A549 (cell line): Measurements from ENCODE around the gene UBTFL1. TPM values are rescaled to one million over a fixed set of nuclear protein-coding genes. Genes with fewer than 3 reads are reported as not detected.

ENCODE experiments used
- ATAC-seq, 2 experiments: fragments of 200-7000 bp in 1 of 2; fragments of >200 bp in 1 of 2; cut with Nextera tagmentation in 1 of 2; cut with Tn5 transposase in 1 of 2; 3 replicates each; pipeline versions ENCODE4 v1.8.0 to v1.9.1; 2018 to 2020; ENCODE audit warnings: mild to moderate bottlenecking in 1 of 2, moderate library complexity in 1 of 2
- CTCF ChIA-PET: fragments of 300-600 bp; sonication (Branson Sonifier 250); formaldehyde crosslinking; extraction: SDS; loops from one replicate; lab custom pipeline; 2021; ENCODE audit warnings: antibody characterized with exemption, inconsistent platforms; lab: Yijun Ruan, JAX
- POLR2A ChIA-PET: fragments of 350-600 bp; formaldehyde crosslinking; extraction: SDS; loops from one replicate; lab custom pipeline; 2021; ENCODE audit warnings: antibody characterized with exemption, inconsistent platforms; lab: Yijun Ruan, JAX
- DNase-seq, 2 experiments: peaks; one replicate each; pipeline versions ENCODE4 v3.0.0 to v3.0.0-alpha.2; 2011 to 2016; ENCODE audit warnings: low read depth in 1 of 2, low spot score in 1 of 2
- FAIRE-seq: peaks from 2 replicates; lab custom pipeline; 2011; peaks lifted over from hg19 to GRCh38; lab: Jason Lieb, UNC
- H3K27ac ChIP-seq, 2 experiments: fragments of >200 bp; sonication (Bioruptor Twin); formaldehyde crosslinking; 3 replicates each; pipeline ENCODE4 v1.5.1; 2016 to 2017
- H3K4me1 ChIP-seq: fragments of >200 bp; sonication (Bioruptor Twin); formaldehyde crosslinking; 3 replicates; pipeline ENCODE4 v1.6.1; 2016
- H3K4me2 ChIP-seq: fragments of >200 bp; sonication (Bioruptor Twin); formaldehyde crosslinking; 3 replicates; pipeline ENCODE4 v1.6.1; 2016
- H3K4me3 ChIP-seq: fragments of >200 bp; sonication (Bioruptor Twin); formaldehyde crosslinking; 3 replicates; pipeline ENCODE4 v1.5.1; 2016
- H3K9me3 ChIP-seq: fragments of >200 bp; sonication (Bioruptor Twin); formaldehyde crosslinking; 3 replicates; pipeline ENCODE4 v1.6.1; 2016
- CBX2 ChIP-seq: fragments of 200-600 bp; sonication (generic); IDR thresholded peaks from 2 replicates; pipeline ENCODE4 v1.6.1; 2016; ENCODE audit warnings: low read depth, mild to moderate bottlenecking, borderline replicate concordance
- CBX8 ChIP-seq: fragments of 200-600 bp; sonication (generic); IDR thresholded peaks from 2 replicates; pipeline ENCODE4 v1.6.1; 2016
- CHD2 ChIP-seq: fragments of 150-350 bp; IDR thresholded peaks from 2 replicates; pipeline ENCODE4 v1.6.1; 2014; ENCODE audit warnings: low read length; ENCODE audit not compliant: partially characterized antibody
- HDAC2 ChIP-seq: fragments of 200-600 bp; sonication (generic); IDR thresholded peaks from 2 replicates; pipeline ENCODE4 v1.6.1; 2016
- KDM1A ChIP-seq: fragments of 200-600 bp; sonication (generic); IDR thresholded peaks from 2 replicates; pipeline ENCODE4 v1.6.1; 2016; ENCODE audit warnings: low read depth, mild to moderate bottlenecking
- MAZ ChIP-seq: fragments of 150-350 bp; IDR thresholded peaks from 2 replicates; pipeline ENCODE4 v1.6.1; 2014; ENCODE audit warnings: antibody characterized with exemption, low read depth, low read length, borderline replicate concordance
- MYC ChIP-seq: IDR thresholded peaks from 2 replicates; pipeline ENCODE4 v1.6.1; 2012; ENCODE audit warnings: mild to moderate bottlenecking, inconsistent platforms, low read length, improper control_type of control experiment, borderline replicate concordance
- NR3C1 ChIP-seq: fragments of >200 bp; sonication (Bioruptor Twin); formaldehyde crosslinking; IDR thresholded peaks from 3 replicates; pipeline ENCODE4 v1.6.1; 2017
- POLR2AphosphoS2 ChIP-seq: conservative IDR thresholded peaks from 2 replicates; pipeline ENCODE4 v1.6.1; 2012; ENCODE audit warnings: low read length, improper control_type of control experiment, inconsistent platforms
- RAD21 ChIP-seq, 2 experiments: fragments of >200 bp in 1 of 2; sonication (Bioruptor Twin) in 1 of 2; formaldehyde crosslinking in 1 of 2; IDR thresholded peaks in 1 of 2; conservative IDR thresholded peaks in 1 of 2; 2 replicates in 1 of 2; 3 replicates in 1 of 2; pipeline ENCODE4 v1.6.1; 2012 to 2018; ENCODE audit warnings: inconsistent platforms in 1 of 2
- RNF2 ChIP-seq: fragments of 200-600 bp; sonication (generic); IDR thresholded peaks from 2 replicates; pipeline ENCODE4 v1.6.1; 2016; ENCODE audit warnings: low read depth, mild to moderate bottlenecking, antibody characterized with exemption, moderate library complexity, borderline replicate concordance
- SMC3 ChIP-seq: fragments of >200 bp; sonication (Bioruptor Twin); formaldehyde crosslinking; IDR thresholded peaks from 3 replicates; pipeline ENCODE4 v1.6.1; 2018; ENCODE audit warnings: inconsistent platforms
- SREBF2 ChIP-seq: fragments of 450-650 bp; IDR thresholded peaks from 2 replicates; pipeline ENCODE4 v1.6.1; 2014; ENCODE audit warnings: mild to moderate bottlenecking, moderate library complexity
- TFCP2L1 ChIP-seq: fragments of 250-450 bp; sonication (Bioruptor Pico); IDR thresholded peaks from 2 replicates; pipeline ENCODE4 v1.5.0; 2021; ENCODE audit warnings: mild to moderate bottlenecking
- ZSCAN20 ChIP-seq: fragments of 250-450 bp; sonication (Bioruptor Pico); IDR thresholded peaks from 2 replicates; pipeline ENCODE4 v1.8.0; 2022; ENCODE audit warnings: mild to moderate bottlenecking, moderate library complexity
- WGBS: methylation state at CpG from one replicate; pipeline ENCODE4 v1.1.6; 2017; ENCODE audit errors: missing lambda C conversion rate; 5-methylcytosine and 5-hydroxymethylcytosine counted together
- polyA plus RNA-seq, 4 experiments: library from polyadenylated mRNA; depleted of rRNA in 3 of 4; stranded (reverse); fragments of >200 nt; fragmentation: RNase III in 1 of 4; extraction: RNeasy Plus Mini Kit Qiagen cat#74134 plus additional on column Dnase treatment in 1 of 4; gene quantifications; 2 replicates in 3 of 4; 3 replicates in 1 of 4; pipeline ENCODE4 v1.2.3, GENCODE V29; 2011 to 2017
- TF ChIP-seq, protein P1 (sequence below): fragments of >200 bp; sonication (Bioruptor Twin); formaldehyde crosslinking; IDR thresholded peaks from 3 replicates; pipeline ENCODE4 v1.5.1; 2016
- TF ChIP-seq, protein P2 (sequence below): IDR thresholded peaks from 2 replicates; pipeline ENCODE4 v1.6.1; 2012; ENCODE audit warnings: low read depth, borderline replicate concordance
- TF ChIP-seq, protein P3 (sequence below): IDR thresholded peaks from 2 replicates; pipeline ENCODE4 v1.6.1; 2012
- TF ChIP-seq, protein P4 (sequence below): fragments of 200-600 bp; sonication (generic); IDR thresholded peaks from 2 replicates; pipeline ENCODE4 v1.6.1; 2016; ENCODE audit warnings: antibody characterized with exemption, mild to moderate bottlenecking, moderate library complexity

UBTFL1 gene
- polyA plus RNA-seq, 2 of the 4 experiments (the other 2 are of a cell fraction), result not detected

DNA sequence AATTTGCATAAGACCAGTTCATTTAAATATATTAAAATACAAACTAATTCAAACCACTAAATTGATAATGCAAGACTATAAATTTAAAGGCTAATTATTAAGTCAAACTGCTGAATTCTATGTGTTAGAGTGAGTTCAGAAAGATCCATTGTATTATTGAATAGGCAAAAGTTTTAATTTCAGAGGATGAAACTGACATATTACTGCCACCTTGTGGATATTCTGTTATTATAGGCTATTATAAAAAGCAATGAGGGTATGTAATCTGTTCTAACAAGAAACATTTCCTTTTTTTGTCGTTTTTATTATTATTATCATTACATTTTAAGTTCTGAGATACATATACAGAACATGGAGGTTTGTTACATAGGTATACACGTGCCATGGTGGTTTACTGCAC lies 27.8 kb downstream of the UBTFL1 start:
- H3K4me3 ChIP-seq, result no peak overlapping the region
- ATAC-seq, result no peak
- no peak overlapping the region for H3K4me2 ChIP-seq
- H3K4me1 ChIP-seq, result no peaks in the 10 kb centered on the region
- 2% methylated on average over 2 of the region's 2 CpGs for WGBS
- no peak for DNase-seq
- no peak overlapping the region for H3K27ac ChIP-seq
- POLR2A ChIA-PET, result no interaction called here
- TF ChIP-seq CHD2 (no peak), RAD21 (conservative IDR thresholded peaks at IDR 0.05 in 1 of 2, IDR thresholded peaks at IDR 0.05 in 1 of 2) (peak; percentile 46 to 49; a peak in 4 of 5 replicates), SMC3 (peak; percentile 44), KDM1A (no peak), MYC (no peak), MAZ (no peak), ZSCAN20 (CRISPR knock-in tag) (no peak), HDAC2 (no peak)
- TF ChIP-seq, protein P1, sequence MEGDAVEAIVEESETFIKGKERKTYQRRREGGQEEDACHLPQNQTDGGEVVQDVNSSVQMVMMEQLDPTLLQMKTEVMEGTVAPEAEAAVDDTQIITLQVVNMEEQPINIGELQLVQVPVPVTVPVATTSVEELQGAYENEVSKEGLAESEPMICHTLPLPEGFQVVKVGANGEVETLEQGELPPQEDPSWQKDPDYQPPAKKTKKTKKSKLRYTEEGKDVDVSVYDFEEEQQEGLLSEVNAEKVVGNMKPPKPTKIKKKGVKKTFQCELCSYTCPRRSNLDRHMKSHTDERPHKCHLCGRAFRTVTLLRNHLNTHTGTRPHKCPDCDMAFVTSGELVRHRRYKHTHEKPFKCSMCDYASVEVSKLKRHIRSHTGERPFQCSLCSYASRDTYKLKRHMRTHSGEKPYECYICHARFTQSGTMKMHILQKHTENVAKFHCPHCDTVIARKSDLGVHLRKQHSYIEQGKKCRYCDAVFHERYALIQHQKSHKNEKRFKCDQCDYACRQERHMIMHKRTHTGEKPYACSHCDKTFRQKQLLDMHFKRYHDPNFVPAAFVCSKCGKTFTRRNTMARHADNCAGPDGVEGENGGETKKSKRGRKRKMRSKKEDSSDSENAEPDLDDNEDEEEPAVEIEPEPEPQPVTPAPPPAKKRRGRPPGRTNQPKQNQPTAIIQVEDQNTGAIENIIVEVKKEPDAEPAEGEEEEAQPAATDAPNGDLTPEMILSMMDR, result peak; percentile 40; the same call in 2 of the 3 replicates
- TF ChIP-seq, protein P2, sequence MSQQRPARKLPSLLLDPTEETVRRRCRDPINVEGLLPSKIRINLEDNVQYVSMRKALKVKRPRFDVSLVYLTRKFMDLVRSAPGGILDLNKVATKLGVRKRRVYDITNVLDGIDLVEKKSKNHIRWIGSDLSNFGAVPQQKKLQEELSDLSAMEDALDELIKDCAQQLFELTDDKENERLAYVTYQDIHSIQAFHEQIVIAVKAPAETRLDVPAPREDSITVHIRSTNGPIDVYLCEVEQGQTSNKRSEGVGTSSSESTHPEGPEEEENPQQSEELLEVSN, result no peak
- TF ChIP-seq, protein P3, sequence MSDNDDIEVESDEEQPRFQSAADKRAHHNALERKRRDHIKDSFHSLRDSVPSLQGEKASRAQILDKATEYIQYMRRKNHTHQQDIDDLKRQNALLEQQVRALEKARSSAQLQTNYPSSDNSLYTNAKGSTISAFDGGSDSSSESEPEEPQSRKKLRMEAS, result no peak
- FAIRE-seq, result no peak
- CTCF ChIA-PET, result no interaction called here
- no peaks in the 10 kb centered on the region for H3K9me3 ChIP-seq

DNA sequence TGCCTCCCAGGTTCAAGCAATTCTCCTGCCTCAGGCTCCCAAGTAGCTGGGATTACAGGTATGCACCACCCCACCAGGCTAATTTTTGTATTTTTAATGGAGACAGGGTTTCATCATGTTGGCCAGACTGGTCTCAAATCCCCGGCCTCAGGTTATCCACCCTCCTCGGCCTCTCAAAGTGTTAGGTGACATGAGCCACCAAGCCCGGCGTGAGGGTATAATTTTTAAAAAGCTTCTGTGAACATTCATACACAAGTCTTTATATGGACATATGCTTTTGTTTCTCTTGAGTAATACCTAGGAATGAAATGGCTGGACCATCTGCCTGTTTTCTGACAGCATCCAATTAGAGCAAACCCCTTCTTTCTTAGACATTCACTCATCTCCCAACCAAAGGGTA lies 34.4 kb downstream of the UBTFL1 start:
- WGBS, result 62% methylated on average over 4 of the region's 4 CpGs
- ATAC-seq (no peak), DNase-seq (no peak), FAIRE-seq (no peak)
- CTCF ChIA-PET, result no interaction called here
- TF ChIP-seq CHD2, result no peak
- TF ChIP-seq NR3C1, result no peak
- no peak for TF ChIP-seq SREBF2
- TF ChIP-seq, protein P4, sequence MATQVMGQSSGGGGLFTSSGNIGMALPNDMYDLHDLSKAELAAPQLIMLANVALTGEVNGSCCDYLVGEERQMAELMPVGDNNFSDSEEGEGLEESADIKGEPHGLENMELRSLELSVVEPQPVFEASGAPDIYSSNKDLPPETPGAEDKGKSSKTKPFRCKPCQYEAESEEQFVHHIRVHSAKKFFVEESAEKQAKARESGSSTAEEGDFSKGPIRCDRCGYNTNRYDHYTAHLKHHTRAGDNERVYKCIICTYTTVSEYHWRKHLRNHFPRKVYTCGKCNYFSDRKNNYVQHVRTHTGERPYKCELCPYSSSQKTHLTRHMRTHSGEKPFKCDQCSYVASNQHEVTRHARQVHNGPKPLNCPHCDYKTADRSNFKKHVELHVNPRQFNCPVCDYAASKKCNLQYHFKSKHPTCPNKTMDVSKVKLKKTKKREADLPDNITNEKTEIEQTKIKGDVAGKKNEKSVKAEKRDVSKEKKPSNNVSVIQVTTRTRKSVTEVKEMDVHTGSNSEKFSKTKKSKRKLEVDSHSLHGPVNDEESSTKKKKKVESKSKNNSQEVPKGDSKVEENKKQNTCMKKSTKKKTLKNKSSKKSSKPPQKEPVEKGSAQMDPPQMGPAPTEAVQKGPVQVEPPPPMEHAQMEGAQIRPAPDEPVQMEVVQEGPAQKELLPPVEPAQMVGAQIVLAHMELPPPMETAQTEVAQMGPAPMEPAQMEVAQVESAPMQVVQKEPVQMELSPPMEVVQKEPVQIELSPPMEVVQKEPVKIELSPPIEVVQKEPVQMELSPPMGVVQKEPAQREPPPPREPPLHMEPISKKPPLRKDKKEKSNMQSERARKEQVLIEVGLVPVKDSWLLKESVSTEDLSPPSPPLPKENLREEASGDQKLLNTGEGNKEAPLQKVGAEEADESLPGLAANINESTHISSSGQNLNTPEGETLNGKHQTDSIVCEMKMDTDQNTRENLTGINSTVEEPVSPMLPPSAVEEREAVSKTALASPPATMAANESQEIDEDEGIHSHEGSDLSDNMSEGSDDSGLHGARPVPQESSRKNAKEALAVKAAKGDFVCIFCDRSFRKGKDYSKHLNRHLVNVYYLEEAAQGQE, result no peak
- no peak for TF ChIP-seq CBX8
- TF ChIP-seq CBX2, result no peak
- no peak for TF ChIP-seq POLR2AphosphoS2
- no peak for TF ChIP-seq RNF2
- no peak for TF ChIP-seq TFCP2L1 (CRISPR knock-in tag)
- Histone ChIP-seq H3K4me1 (no peaks in the 10 kb centered on the region), H3K4me2 (no peak overlapping the region), H3K27ac (no peak overlapping the region), H3K9me3 (no peaks in the 10 kb centered on the region), H3K4me3 (no peak overlapping the region)
- POLR2A ChIA-PET, result no interaction called here
